SK-N-SH (cell line): ENCODE data around the gene STAG2. TPM values are rescaled to one million over a fixed set of nuclear protein-coding genes. Genes with fewer than 3 reads are reported as not detected.

Source experiments
- CTCF ChIA-PET: fragments of 300-600, 350-600 bp; formaldehyde crosslinking; extraction: SDS; loops from one replicate; lab custom pipeline; 2021; lab: Yijun Ruan, JAX
- POLR2A ChIA-PET: fragments of 350-600 bp; sonication (Branson Sonifier 250); formaldehyde crosslinking; extraction: SDS; loops from one replicate; lab custom pipeline; 2020; ENCODE audit warnings: antibody characterized with exemption, inconsistent platforms; lab: Yijun Ruan, JAX
- DNase-seq: peaks from one replicate; pipeline ENCODE4 v3.0.0; 2012
- H2AFZ ChIP-seq: fragments of 200-600 bp; sonication (generic); 2 replicates; pipeline ENCODE4 v1.8.1; 2016; ENCODE audit warnings: antibody characterized with exemption, mild to moderate bottlenecking, low read depth
- H3F3A ChIP-seq: fragments of 200-600 bp; sonication (generic); replicated peaks from 2 replicates; pipeline ENCODE3; 2016; ENCODE audit warnings: antibody characterized with exemption, mild to moderate bottlenecking; ENCODE audit not compliant: insufficient read depth
- H3K27ac ChIP-seq, 2 experiments: fragments of 200-500 bp in 1 of 2; fragments of 200-600 bp in 1 of 2; sonication (Bioruptor generic) in 1 of 2; sonication (generic), shearing (Covaris generic) in 1 of 2; 2 replicates each; pipeline versions ENCODE4 v1.5.1 to v1.6.1; 2014 to 2016; ENCODE audit warnings: low read depth in 2 of 2, inconsistent platforms in 1 of 2, low read length in 1 of 2, mild to moderate bottlenecking in 1 of 2, mixed read lengths in 1 of 2
- H3K27me3 ChIP-seq: fragments of 200-600 bp; sonication (generic), shearing (Covaris generic); 2 replicates; pipeline ENCODE4 v1.6.1; 2016; ENCODE audit warnings: mixed run types; ENCODE audit not compliant: insufficient read depth
- H3K36me3 ChIP-seq, 2 experiments: fragments of 200-500 bp in 1 of 2; fragments of 200-600 bp in 1 of 2; sonication (Bioruptor generic) in 1 of 2; sonication (generic) in 1 of 2; replicated peaks in 1 of 2; 2 replicates each; pipeline versions ENCODE3 to v1.5.1; 2014 to 2016; ENCODE audit warnings: low read length in 1 of 2, mild to moderate bottlenecking in 1 of 2; ENCODE audit not compliant: insufficient read depth in 2 of 2, control insufficient read depth in 1 of 2
- H3K4me1 ChIP-seq, 2 experiments: fragments of 200-500 bp in 1 of 2; fragments of 200-600 bp in 1 of 2; sonication (Bioruptor generic) in 1 of 2; sonication (generic), shearing (Covaris generic) in 1 of 2; 2 replicates each; pipeline versions ENCODE4 v1.5.1 to v1.6.1; 2014 to 2016; ENCODE audit warnings: low read depth in 1 of 2, low read length in 1 of 2, mixed run types in 1 of 2; ENCODE audit not compliant: insufficient read depth in 2 of 2, control insufficient read depth in 1 of 2
- H3K4me2 ChIP-seq: fragments of 200-600 bp; sonication (generic), shearing (Covaris generic); 2 replicates; pipeline ENCODE4 v1.6.1; 2017; ENCODE audit warnings: mixed run types
- H3K4me3 ChIP-seq, 2 experiments: fragments of 200-500 bp in 1 of 2; fragments of 200-600 bp in 1 of 2; sonication (Bioruptor generic) in 1 of 2; sonication (generic), shearing (Covaris generic) in 1 of 2; 2 replicates each; pipeline versions ENCODE4 v1.5.1 to v1.8.1; 2014 to 2016; ENCODE audit warnings: low read depth in 2 of 2, inconsistent platforms in 1 of 2, low read length in 1 of 2, mild to moderate bottlenecking in 1 of 2, mixed read lengths in 1 of 2, moderate library complexity in 1 of 2
- H3K79me2 ChIP-seq: fragments of 200-600 bp; sonication (generic); 2 replicates; pipeline ENCODE4 v1.8.1; 2017; ENCODE audit warnings: mild to moderate bottlenecking; ENCODE audit not compliant: insufficient read depth
- H3K9ac ChIP-seq: fragments of 200-600 bp; sonication (generic); 2 replicates; pipeline ENCODE4 v1.6.1; 2017; ENCODE audit warnings: mixed run types
- H3K9me2 ChIP-seq: fragments of 200-600 bp; sonication (generic); 2 replicates; pipeline ENCODE4 v1.6.1; 2017; ENCODE audit warnings: mixed run types
- H3K9me3 ChIP-seq: fragments of 200-600 bp; sonication (generic); 2 replicates; pipeline ENCODE4 v1.6.1; 2017; ENCODE audit warnings: mixed run types, mild to moderate bottlenecking, moderate library complexity
- H4K20me1 ChIP-seq: fragments of 200-600 bp; sonication (generic); 2 replicates; pipeline ENCODE4 v1.6.1; 2017; ENCODE audit warnings: mild to moderate bottlenecking, mixed run types; ENCODE audit not compliant: insufficient read depth
- CHD2 ChIP-seq: fragments of 150-350 bp; IDR thresholded peaks from 2 replicates; pipeline ENCODE4 v1.6.1; 2018; ENCODE audit warnings: low read length; ENCODE audit not compliant: partially characterized antibody
- ELF1 ChIP-seq: IDR thresholded peaks from 2 replicates; pipeline ENCODE4 v1.4.0; 2012
- EP300 ChIP-seq, 2 experiments: IDR thresholded peaks; 2 replicates each; pipeline versions ENCODE4 v1.4.0 to v1.6.1; 2012; ENCODE audit warnings: borderline replicate concordance in 1 of 2, low read depth in 1 of 2, low read length in 1 of 2
- FOSL2 ChIP-seq: IDR thresholded peaks from 2 replicates; pipeline ENCODE4 v1.4.0; 2012; ENCODE audit warnings: low read depth, mild to moderate bottlenecking, moderate library complexity, borderline replicate concordance
- FOXM1 ChIP-seq: IDR thresholded peaks from 2 replicates; pipeline ENCODE4 v1.4.0; 2012; ENCODE audit warnings: low read depth, mild to moderate bottlenecking
- IRF3 ChIP-seq: fragments of 150-350 bp; IDR thresholded peaks from 2 replicates; pipeline ENCODE4 v1.6.1; 2016; ENCODE audit warnings: mild to moderate bottlenecking, low read depth, low read length
- RCOR1 ChIP-seq: fragments of 150-350 bp; IDR thresholded peaks from 2 replicates; pipeline ENCODE4 v1.6.1; 2017; ENCODE audit warnings: antibody characterized with exemption, low read length
- SIN3A ChIP-seq: IDR thresholded peaks from 2 replicates; pipeline ENCODE4 v1.6.1; 2012; ENCODE audit warnings: low read depth, mild to moderate bottlenecking, low read length, moderate library complexity, borderline replicate concordance
- TCF12 ChIP-seq: IDR thresholded peaks from 2 replicates; pipeline ENCODE4 v1.4.0; 2012
- YY1 ChIP-seq: IDR thresholded peaks from 2 replicates; pipeline ENCODE4 v1.4.0; 2012; ENCODE audit warnings: low read depth, mild to moderate bottlenecking
- ZBTB33 ChIP-seq: IDR thresholded peaks from 2 replicates; pipeline ENCODE4 v1.4.0; 2012; ENCODE audit warnings: low read depth, borderline replicate concordance
- WGBS: methylation state at CpG from one replicate; pipeline ENCODE4 v1.1.6; 2017; ENCODE audit warnings: low lambda C conversion rate; 5-methylcytosine and 5-hydroxymethylcytosine counted together
- polyA plus RNA-seq, 3 experiments: library from polyadenylated mRNA; depleted of rRNA; stranded (reverse); fragments of >200 nt; gene quantifications; 2 replicates each; pipeline ENCODE4 v1.2.3, GENCODE V29; 2012

The STAG2 gene
- polyA plus RNA-seq, 1 of the 3 experiments (the other 2 are of a cell fraction): 11.3 TPM

GRCh38 chrX:123990169-123990568, 28.7 kb downstream of the STAG2 start:
- no peak for TF ChIP-seq FOXM1
- TF ChIP-seq, all 33 proteins: peak for 0
- Histone ChIP-seq H3K9ac (no peak overlapping the region), H2AFZ (no peak overlapping the region), H3K27ac (no peak overlapping the region), H3K9me2 (no peaks in the 10 kb centered on the region), H3K4me3 (no peak overlapping the region), H3F3A (peaks cover 4% of the 10 kb centered on the region), H3K9me3 (no peaks in the 10 kb centered on the region), H3K79me2 (peaks cover 94% of the 10 kb centered on the region), H3K27me3 (no peaks in the 10 kb centered on the region), H3K4me1 (no peaks in the 10 kb centered on the region), H4K20me1 (peaks cover 61% of the 10 kb centered on the region), H3K4me2 (no peak overlapping the region), H3K36me3 (no peaks in the 10 kb centered on the region)
- CTCF ChIA-PET: interaction anchor here (1.2 kb wide), 1 partner anchor 14 kb away, joined by 4 read pairs; no protein-coding TSS in a partner anchor
- 77% methylated on average over 2 of the region's 2 CpGs for WGBS
- DNase-seq: no peak
- POLR2A ChIA-PET: no interaction called here

GRCh38 chrX:123990602-123991001, 29.1 kb downstream of the STAG2 start:
- Histone ChIP-seq H2AFZ (no peak overlapping the region), H3K9me3 (no peaks in the 10 kb centered on the region), H3K9me2 (no peaks in the 10 kb centered on the region), H3K36me3 (no peaks in the 10 kb centered on the region), H4K20me1 (peaks cover 58% of the 10 kb centered on the region), H3K27ac (no peak overlapping the region), H3K4me2 (no peak overlapping the region), H3K9ac (no peak overlapping the region), H3K4me1 (no peaks in the 10 kb centered on the region), H3K79me2 (peaks cover 94% of the 10 kb centered on the region), H3K27me3 (no peaks in the 10 kb centered on the region), H3K4me3 (no peak overlapping the region), H3F3A (peaks cover 4% of the 10 kb centered on the region)
- DNase-seq: no peak
- POLR2A ChIA-PET: no interaction called here
- 62% methylated on average over 3 of the region's 3 CpGs for WGBS
- CTCF ChIA-PET: interaction anchor here (1.0 to 1.2 kb wide), 2 partner anchors 14 to 18 kb away, joined by 3 to 4 read pairs; no protein-coding TSS in a partner anchor
- no peak for TF ChIP-seq CHD2
- no peak for TF ChIP-seq IRF3
- no peak for TF ChIP-seq SIN3A
- no peak for TF ChIP-seq ELF1
- TF ChIP-seq EP300 (IDR thresholded peaks at IDR 0.05; ENCODE audit: borderline replicate concordance in 1 of 2, low read depth in 1 of 2, low read length in 1 of 2): no peak
- TF ChIP-seq YY1: no peak
- no peak for TF ChIP-seq TCF12

- 63% methylated on average over 1 of the region's 1 CpG for WGBS
Measured at GRCh38 chrX:123993326-123993725, 31.8 kb downstream of the STAG2 start.

More at GRCh38 chrX:123993326-123993725, 31.8 kb downstream of the STAG2 start:
- no peaks in the 10 kb centered on the region for H3K36me3 ChIP-seq
- POLR2A ChIA-PET: no interaction called here
- peaks cover 51% of the 10 kb centered on the region for H4K20me1 ChIP-seq
- H3F3A ChIP-seq: peaks cover 4% of the 10 kb centered on the region
- no peak overlapping the region for H3K4me2 ChIP-seq
- no peak overlapping the region for H3K27ac ChIP-seq
- DNase-seq: no peak
- H3K79me2 ChIP-seq: peaks cover 95% of the 10 kb centered on the region
- no peak for TF ChIP-seq ZBTB33
- TF ChIP-seq RCOR1: no peak
- peak; percentile 9; the same call in 1 of the 2 replicates for TF ChIP-seq FOSL2
- TF ChIP-seq, all 33 proteins: peak for 1
- Histone ChIP-seq H2AFZ (no peak overlapping the region), H3K9me2 (no peaks in the 10 kb centered on the region), H3K27me3 (no peaks in the 10 kb centered on the region), H3K4me1 (no peaks in the 10 kb centered on the region), H3K4me3 (no peak overlapping the region), H3K9me3 (no peaks in the 10 kb centered on the region), H3K9ac (no peak overlapping the region)
- CTCF ChIA-PET: no interaction called here
